Measurements from ENCODE around the gene MAP3K3.

DNA sequence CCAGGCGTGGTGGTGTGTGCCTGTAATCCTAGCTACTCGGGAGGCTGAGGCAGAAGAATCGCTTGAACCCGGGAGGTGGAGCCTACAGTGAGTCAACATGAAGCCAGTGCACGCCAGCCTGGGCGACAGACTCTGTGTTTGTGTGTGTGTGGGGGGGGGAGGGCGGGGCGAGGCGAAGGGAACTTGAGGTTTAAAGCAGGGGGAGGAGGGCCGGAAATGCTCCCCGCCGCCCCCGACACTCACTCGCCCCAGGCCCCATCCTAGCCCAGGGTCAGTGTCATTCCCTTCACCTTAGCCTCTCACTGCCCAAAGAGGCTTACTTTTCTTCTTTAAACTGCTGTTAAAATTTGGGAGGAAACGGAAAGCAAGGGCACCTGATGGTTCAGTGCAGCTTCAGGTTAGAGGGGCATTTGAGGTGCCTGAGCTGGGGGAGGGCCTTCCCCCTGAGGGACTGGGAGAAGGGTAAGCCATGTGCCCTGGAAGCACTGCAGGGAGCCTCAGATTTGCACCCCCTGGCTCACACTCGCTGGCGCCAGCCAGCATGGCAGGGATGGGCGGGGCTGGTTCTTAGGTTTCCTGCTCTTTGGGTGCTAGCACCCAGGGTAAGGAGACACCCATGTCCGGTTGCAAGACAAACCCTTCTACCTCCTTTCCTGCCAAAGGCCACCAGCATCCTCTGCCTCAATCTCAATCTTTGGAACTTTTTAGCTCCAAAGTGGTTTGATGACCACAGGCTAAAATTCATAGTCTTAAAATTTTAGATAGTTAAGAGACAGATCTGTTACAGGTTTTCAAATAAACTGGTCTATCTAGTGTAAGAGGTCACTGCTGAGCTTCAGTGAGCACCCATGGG, 79.9 kb downstream of the MAP3K3 start:
- peak; percentile 43; the same call in 1 of the 2 replicates for TF ChIP-seq POLR2A (IDR thresholded peaks at IDR 0.05; ENCODE audit: low read depth, low read length)
- no peak for TF ChIP-seq TAF1 (IDR thresholded peaks at IDR 0.05; ENCODE audit: borderline replicate concordance, low read depth, low read length)
